H9 (cell line): Measurements from ENCODE around the gene MEF2C. TPM values are rescaled to one million over a fixed set of nuclear protein-coding genes. Genes with fewer than 3 reads are reported as not detected.

Experiments
- DNase-seq: peaks from one replicate; pipeline ENCODE4 v3.0.0-alpha.2; 2017
- H2AFZ ChIP-seq: one replicate; pipeline ENCODE4 v1.6.1; 2013; ENCODE audit warnings: mild to moderate bottlenecking, low read length, control low read depth, moderate library complexity
- H2AK5ac ChIP-seq: 2 replicates; pipeline ENCODE4 v1.6.1; 2013; ENCODE audit warnings: low read length, control low read depth, mixed read lengths; ENCODE audit not compliant: insufficient read length
- H2BK120ac ChIP-seq: one replicate; pipeline ENCODE4 v1.6.1; 2013; ENCODE audit warnings: low read depth, mild to moderate bottlenecking, low read length, control low read depth, inconsistent platforms; ENCODE audit not compliant: poor library complexity, severe bottlenecking
- H2BK12ac ChIP-seq: 2 replicates; pipeline ENCODE4 v1.6.1; 2013; ENCODE audit warnings: low read length, control low read depth, mixed read lengths, low read depth; ENCODE audit not compliant: insufficient read length
- H2BK15ac ChIP-seq: 2 replicates; pipeline ENCODE4 v1.6.1; 2013; ENCODE audit warnings: low read depth, low read length, control low read depth
- H2BK20ac ChIP-seq: one replicate; pipeline ENCODE4 v1.6.1; 2013; ENCODE audit warnings: low read depth, mild to moderate bottlenecking, low read length, control low read depth, inconsistent platforms; ENCODE audit not compliant: poor library complexity, severe bottlenecking
- H2BK5ac ChIP-seq: 2 replicates; pipeline ENCODE4 v1.6.1; 2013; ENCODE audit warnings: low read length, control low read depth, mixed read lengths; ENCODE audit not compliant: insufficient read length
- H3K14ac ChIP-seq: 2 replicates; pipeline ENCODE4 v1.6.1; 2013; ENCODE audit warnings: low read length, control low read depth; ENCODE audit not compliant: insufficient read depth
- H3K18ac ChIP-seq: 2 replicates; pipeline ENCODE4 v1.6.1; 2013; ENCODE audit warnings: low read depth, mild to moderate bottlenecking, mixed read lengths, low read length, control low read depth; ENCODE audit not compliant: insufficient read length
- H3K23ac ChIP-seq: 2 replicates; pipeline ENCODE4 v1.6.1; 2013; ENCODE audit warnings: low read length, control low read depth, mixed read lengths, low read depth; ENCODE audit not compliant: insufficient read length
- H3K23me2 ChIP-seq: 2 replicates; pipeline ENCODE4 v1.6.1; 2013; ENCODE audit warnings: low read depth, mild to moderate bottlenecking, mixed read lengths, low read length, control low read depth; ENCODE audit not compliant: insufficient read length, poor library complexity, severe bottlenecking
- H3K27ac ChIP-seq: 2 replicates; pipeline ENCODE4 v1.5.1; 2013; ENCODE audit warnings: low read length, control low read depth, mixed read lengths, low read depth; ENCODE audit not compliant: insufficient read length
- H3K27me3 ChIP-seq: 2 replicates; pipeline ENCODE4 v1.6.1; 2013; ENCODE audit warnings: low read length, control low read depth, inconsistent platforms; ENCODE audit not compliant: insufficient read depth
- H3K4ac ChIP-seq: 2 replicates; pipeline ENCODE4 v1.6.1; 2013; ENCODE audit warnings: low read depth, mild to moderate bottlenecking, control low read depth, inconsistent platforms, low read length, moderate library complexity
- H3K4me1 ChIP-seq: 2 replicates; pipeline ENCODE4 v1.6.1; 2013; ENCODE audit warnings: low read length, control low read depth, inconsistent platforms; ENCODE audit not compliant: insufficient read depth
- H3K4me2 ChIP-seq: 2 replicates; pipeline ENCODE4 v1.6.1; 2013; ENCODE audit warnings: low read length, control low read depth, mixed read lengths; ENCODE audit not compliant: insufficient read length, insufficient read depth
- H3K56ac ChIP-seq: 2 replicates; pipeline ENCODE4 v1.6.1; 2013; ENCODE audit warnings: low read depth, mild to moderate bottlenecking, mixed read lengths, low read length, control low read depth; ENCODE audit not compliant: insufficient read length
- H3K79me1 ChIP-seq: 2 replicates; pipeline ENCODE4 v1.6.1; 2013; ENCODE audit warnings: low read depth, mild to moderate bottlenecking, moderate library complexity, low read length, control low read depth, inconsistent platforms; ENCODE audit not compliant: insufficient read depth, poor library complexity, severe bottlenecking
- H3K79me2 ChIP-seq: 2 replicates; pipeline ENCODE4 v1.6.1; 2013; ENCODE audit warnings: low read length, control low read depth, inconsistent platforms; ENCODE audit not compliant: insufficient read depth
- H3K9ac ChIP-seq: 2 replicates; pipeline ENCODE4 v1.6.1; 2013; ENCODE audit warnings: low read length, control low read depth, mixed read lengths; ENCODE audit not compliant: insufficient read length; ENCODE audit errors: extremely low read depth
- H3K9me3 ChIP-seq: one replicate; pipeline ENCODE4 v1.6.1; 2013; ENCODE audit warnings: low read depth, low read length, inconsistent platforms; ENCODE audit not compliant: control insufficient read depth
- H3T11ph ChIP-seq: one replicate; pipeline ENCODE4 v1.6.1; 2013; ENCODE audit warnings: mild to moderate bottlenecking, low read length, control low read depth, inconsistent platforms
- H4K20me1 ChIP-seq: one replicate; pipeline ENCODE4 v1.6.1; 2013; ENCODE audit not compliant: control insufficient read depth, insufficient read length, insufficient read depth
- H4K5ac ChIP-seq: 2 replicates; pipeline ENCODE4 v1.6.1; 2013; ENCODE audit warnings: low read depth, mild to moderate bottlenecking, mixed read lengths, low read length, control low read depth; ENCODE audit not compliant: insufficient read length
- H4K8ac ChIP-seq: replicated peaks from 2 replicates; pipeline ENCODE4 v1.6.1; 2013; ENCODE audit warnings: low read length, control low read depth, mixed read lengths, low read depth; ENCODE audit not compliant: insufficient read length
- H4K91ac ChIP-seq: 2 replicates; pipeline ENCODE4 v1.6.1; 2013; ENCODE audit warnings: low read depth, mild to moderate bottlenecking, moderate library complexity, mixed read lengths, low read length, control low read depth; ENCODE audit not compliant: insufficient read length
- H3K27ac Mint-ChIP-seq, 3 experiments: 2 replicates in 2 of 3; 3 replicates in 1 of 3; pipeline ENCODE4 v1.8.0; 2020 to 2021; ENCODE audit warnings: mixed read lengths in 3 of 3, mild to moderate bottlenecking in 1 of 3, moderate library complexity in 1 of 3
- H3K27me3 Mint-ChIP-seq: 2 replicates; pipeline ENCODE4 v1.8.0; 2021; ENCODE audit warnings: low read depth, mild to moderate bottlenecking, moderate library complexity, mixed read lengths
- H3K36me3 Mint-ChIP-seq, 3 experiments: 2 replicates in 2 of 3; 3 replicates in 1 of 3; pipeline ENCODE4 v1.8.0; 2020 to 2021; ENCODE audit warnings: low read depth in 3 of 3, mixed read lengths in 3 of 3; ENCODE audit not compliant: insufficient read depth in 1 of 3
- H3K4me1 Mint-ChIP-seq, 2 experiments: 2 replicates each; pipeline ENCODE4 v1.8.0; 2020; ENCODE audit warnings: mixed read lengths in 2 of 2
- H3K4me3 Mint-ChIP-seq, 2 experiments: 2 replicates in 1 of 2; 3 replicates in 1 of 2; pipeline ENCODE4 v1.8.0; 2020 to 2021; ENCODE audit warnings: mild to moderate bottlenecking in 2 of 2, mixed read lengths in 2 of 2, moderate library complexity in 1 of 2
- H3K9me3 Mint-ChIP-seq, 2 experiments: 2 replicates in 1 of 2; 3 replicates in 1 of 2; pipeline ENCODE4 v1.8.0; 2020; ENCODE audit warnings: mild to moderate bottlenecking in 2 of 2, mixed read lengths in 2 of 2, moderate library complexity in 1 of 2
- WGBS: extraction: QIAGEN DNeasy Blood & Tissue Kit; methylation state at CpG from one replicate; pipeline ENCODE4 v1.1.7; 2013; ENCODE audit warnings: missing lambda C conversion rate, low lambda C conversion rate, mixed read lengths; ENCODE audit not compliant: insufficient read length; ENCODE audit errors: extremely low coverage; 5-methylcytosine and 5-hydroxymethylcytosine counted together
- total RNA-seq: library from RNA; stranded (reverse); gene quantifications from 2 replicates; pipeline ENCODE4 v1.2.1, GENCODE V29; 2021
- TF ChIP-seq, protein P1 (sequence below): fragments of 200-600 bp; sonication (generic); conservative IDR thresholded peaks from 3 replicates; pipeline ENCODE4 v1.8.0; 2021; ENCODE audit warnings: antibody characterized with exemption, mild to moderate bottlenecking

MEF2C gene
- total RNA-seq, 1 experiment from 2014 or later: 0.11 TPM

DNA sequence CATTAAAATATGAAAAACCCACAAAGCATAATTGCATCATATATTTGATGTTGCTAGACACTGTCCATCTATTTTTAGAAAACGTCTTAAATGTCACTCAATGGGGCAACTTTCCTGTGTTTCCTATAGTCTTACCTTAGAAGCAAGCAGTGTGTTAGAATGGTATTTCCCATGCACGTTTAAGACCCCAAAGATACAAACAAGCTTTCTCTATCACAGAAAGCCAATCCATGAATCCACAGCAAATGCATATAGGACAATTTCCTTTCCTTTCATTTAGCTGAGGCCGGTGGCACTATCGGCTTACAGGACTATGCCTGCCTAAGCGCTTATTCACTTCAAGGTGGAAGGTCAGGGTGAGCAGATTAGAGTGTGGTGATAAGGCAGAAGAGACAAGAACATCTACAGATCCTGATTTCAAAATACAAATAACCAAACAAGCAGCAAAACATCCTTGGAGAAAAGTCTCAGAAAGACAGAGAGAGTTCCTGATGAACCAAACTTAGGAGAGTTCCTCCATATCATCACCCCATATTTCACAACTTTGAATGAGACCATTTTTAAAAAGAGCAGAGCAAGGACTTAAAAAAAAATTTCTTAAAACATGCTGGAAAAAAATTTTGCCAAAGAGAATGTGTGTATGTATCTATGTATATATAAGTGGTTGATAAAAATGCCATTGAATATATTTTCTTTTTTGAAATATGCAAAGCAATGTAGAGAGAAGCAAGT lies 57.2 kb downstream of the MEF2C start:
- H3K79me2 ChIP-seq: no peaks in the 10 kb centered on the region
- H2BK120ac ChIP-seq: no peak overlapping the region
- no peak overlapping the region for H3K4me2 ChIP-seq
- DNase-seq: no peak
- H3K4me3 Mint-ChIP-seq: no peak overlapping the region
- peaks cover 7% of the 10 kb centered on the region for H3K4me1 ChIP-seq
- H2BK15ac ChIP-seq: no peak overlapping the region
- no peak overlapping the region for H3K56ac ChIP-seq
- no peaks in the 10 kb centered on the region for H3K9me3 Mint-ChIP-seq
- peaks cover 12 to 23% of the 10 kb centered on the region in 2 experiments for H3K4me1 Mint-ChIP-seq
- no peak overlapping the region for H2AFZ ChIP-seq
- no CpG with 5 or more reads among the region's 5 CpGs for WGBS
- no peaks in the 10 kb centered on the region for H3K23me2 ChIP-seq
- H2BK5ac ChIP-seq: no peak overlapping the region
- H3K27ac Mint-ChIP-seq: peak overlapping the region in 1 of 3 experiments; percentile 1; a peak in 1 of 7 replicates
- H3K79me1 ChIP-seq: no peaks in the 10 kb centered on the region
- no peak overlapping the region for H3K23ac ChIP-seq
- no peak overlapping the region for H3T11ph ChIP-seq
- no peak overlapping the region for H2BK12ac ChIP-seq
- no peaks in the 10 kb centered on the region for H3K36me3 Mint-ChIP-seq
- H3K27ac ChIP-seq: no peak overlapping the region
- H4K8ac ChIP-seq: no peak overlapping the region
- no peaks in the 10 kb centered on the region for H3K27me3 ChIP-seq
- no peak overlapping the region for H3K18ac ChIP-seq
- TF ChIP-seq, protein P1, sequence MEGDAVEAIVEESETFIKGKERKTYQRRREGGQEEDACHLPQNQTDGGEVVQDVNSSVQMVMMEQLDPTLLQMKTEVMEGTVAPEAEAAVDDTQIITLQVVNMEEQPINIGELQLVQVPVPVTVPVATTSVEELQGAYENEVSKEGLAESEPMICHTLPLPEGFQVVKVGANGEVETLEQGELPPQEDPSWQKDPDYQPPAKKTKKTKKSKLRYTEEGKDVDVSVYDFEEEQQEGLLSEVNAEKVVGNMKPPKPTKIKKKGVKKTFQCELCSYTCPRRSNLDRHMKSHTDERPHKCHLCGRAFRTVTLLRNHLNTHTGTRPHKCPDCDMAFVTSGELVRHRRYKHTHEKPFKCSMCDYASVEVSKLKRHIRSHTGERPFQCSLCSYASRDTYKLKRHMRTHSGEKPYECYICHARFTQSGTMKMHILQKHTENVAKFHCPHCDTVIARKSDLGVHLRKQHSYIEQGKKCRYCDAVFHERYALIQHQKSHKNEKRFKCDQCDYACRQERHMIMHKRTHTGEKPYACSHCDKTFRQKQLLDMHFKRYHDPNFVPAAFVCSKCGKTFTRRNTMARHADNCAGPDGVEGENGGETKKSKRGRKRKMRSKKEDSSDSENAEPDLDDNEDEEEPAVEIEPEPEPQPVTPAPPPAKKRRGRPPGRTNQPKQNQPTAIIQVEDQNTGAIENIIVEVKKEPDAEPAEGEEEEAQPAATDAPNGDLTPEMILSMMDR: no peak
- no peaks in the 10 kb centered on the region for H3K27me3 Mint-ChIP-seq
- no peaks in the 10 kb centered on the region for H3K9me3 ChIP-seq
- no peaks in the 10 kb centered on the region for H4K20me1 ChIP-seq
- no peak overlapping the region for H2AK5ac ChIP-seq
- no peak overlapping the region for H3K9ac ChIP-seq
- no peak overlapping the region for H3K14ac ChIP-seq
- no peak overlapping the region for H2BK20ac ChIP-seq
- no peak overlapping the region for H3K4ac ChIP-seq
- H4K5ac ChIP-seq: no peak overlapping the region
- no peak overlapping the region for H4K91ac ChIP-seq
